ENCODE results near the gene TICRR. TPM values are rescaled to one million over a fixed set of nuclear protein-coding genes. Genes with fewer than 3 reads are reported as not detected.

TICRR gene, protein sequence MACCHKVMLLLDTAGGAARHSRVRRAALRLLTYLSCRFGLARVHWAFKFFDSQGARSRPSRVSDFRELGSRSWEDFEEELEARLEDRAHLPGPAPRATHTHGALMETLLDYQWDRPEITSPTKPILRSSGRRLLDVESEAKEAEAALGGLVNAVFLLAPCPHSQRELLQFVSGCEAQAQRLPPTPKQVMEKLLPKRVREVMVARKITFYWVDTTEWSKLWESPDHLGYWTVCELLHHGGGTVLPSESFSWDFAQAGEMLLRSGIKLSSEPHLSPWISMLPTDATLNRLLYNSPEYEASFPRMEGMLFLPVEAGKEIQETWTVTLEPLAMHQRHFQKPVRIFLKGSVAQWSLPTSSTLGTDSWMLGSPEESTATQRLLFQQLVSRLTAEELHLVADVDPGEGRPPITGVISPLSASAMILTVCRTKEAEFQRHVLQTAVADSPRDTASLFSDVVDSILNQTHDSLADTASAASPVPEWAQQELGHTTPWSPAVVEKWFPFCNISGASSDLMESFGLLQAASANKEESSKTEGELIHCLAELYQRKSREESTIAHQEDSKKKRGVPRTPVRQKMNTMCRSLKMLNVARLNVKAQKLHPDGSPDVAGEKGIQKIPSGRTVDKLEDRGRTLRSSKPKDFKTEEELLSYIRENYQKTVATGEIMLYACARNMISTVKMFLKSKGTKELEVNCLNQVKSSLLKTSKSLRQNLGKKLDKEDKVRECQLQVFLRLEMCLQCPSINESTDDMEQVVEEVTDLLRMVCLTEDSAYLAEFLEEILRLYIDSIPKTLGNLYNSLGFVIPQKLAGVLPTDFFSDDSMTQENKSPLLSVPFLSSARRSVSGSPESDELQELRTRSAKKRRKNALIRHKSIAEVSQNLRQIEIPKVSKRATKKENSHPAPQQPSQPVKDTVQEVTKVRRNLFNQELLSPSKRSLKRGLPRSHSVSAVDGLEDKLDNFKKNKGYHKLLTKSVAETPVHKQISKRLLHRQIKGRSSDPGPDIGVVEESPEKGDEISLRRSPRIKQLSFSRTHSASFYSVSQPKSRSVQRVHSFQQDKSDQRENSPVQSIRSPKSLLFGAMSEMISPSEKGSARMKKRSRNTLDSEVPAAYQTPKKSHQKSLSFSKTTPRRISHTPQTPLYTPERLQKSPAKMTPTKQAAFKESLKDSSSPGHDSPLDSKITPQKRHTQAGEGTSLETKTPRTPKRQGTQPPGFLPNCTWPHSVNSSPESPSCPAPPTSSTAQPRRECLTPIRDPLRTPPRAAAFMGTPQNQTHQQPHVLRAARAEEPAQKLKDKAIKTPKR (N-terminal part only)
- total RNA-seq (2022; extraction: Qiagen RNA extraction; ENCODE audit: low read depth), result 12.8 to 15.7 TPM (median 14.9 TPM) in 5 replicates

DNA sequence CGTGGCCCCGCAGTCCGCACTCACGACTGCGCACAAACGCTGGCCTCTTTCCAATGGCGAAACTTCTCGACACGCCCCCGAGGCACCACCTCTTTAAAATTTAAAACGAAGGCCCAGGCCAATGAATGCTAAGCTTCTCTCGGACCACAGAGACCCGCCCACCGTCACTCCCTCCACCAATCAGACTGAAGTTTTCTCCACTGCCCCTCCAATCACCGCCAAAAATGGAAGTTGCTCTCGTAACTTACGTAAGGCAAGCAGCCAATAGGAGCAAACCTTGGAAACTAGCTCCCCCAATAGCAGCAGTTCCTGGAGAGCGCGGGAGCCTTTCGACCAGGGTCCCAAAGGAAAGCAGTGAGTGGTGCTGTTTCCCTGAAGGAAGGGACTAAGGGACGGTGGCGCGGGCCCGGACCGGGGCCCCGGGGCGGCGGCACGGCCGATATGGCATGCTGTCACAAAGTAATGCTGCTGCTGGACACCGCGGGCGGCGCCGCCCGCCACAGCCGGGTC, at the start of gene TICRR:
Gene TICRR (plus strand): TSS at position 324 of the 510 bp plus-strand sequence. CDS start 118 bp downstream, at position 442.

DNA sequence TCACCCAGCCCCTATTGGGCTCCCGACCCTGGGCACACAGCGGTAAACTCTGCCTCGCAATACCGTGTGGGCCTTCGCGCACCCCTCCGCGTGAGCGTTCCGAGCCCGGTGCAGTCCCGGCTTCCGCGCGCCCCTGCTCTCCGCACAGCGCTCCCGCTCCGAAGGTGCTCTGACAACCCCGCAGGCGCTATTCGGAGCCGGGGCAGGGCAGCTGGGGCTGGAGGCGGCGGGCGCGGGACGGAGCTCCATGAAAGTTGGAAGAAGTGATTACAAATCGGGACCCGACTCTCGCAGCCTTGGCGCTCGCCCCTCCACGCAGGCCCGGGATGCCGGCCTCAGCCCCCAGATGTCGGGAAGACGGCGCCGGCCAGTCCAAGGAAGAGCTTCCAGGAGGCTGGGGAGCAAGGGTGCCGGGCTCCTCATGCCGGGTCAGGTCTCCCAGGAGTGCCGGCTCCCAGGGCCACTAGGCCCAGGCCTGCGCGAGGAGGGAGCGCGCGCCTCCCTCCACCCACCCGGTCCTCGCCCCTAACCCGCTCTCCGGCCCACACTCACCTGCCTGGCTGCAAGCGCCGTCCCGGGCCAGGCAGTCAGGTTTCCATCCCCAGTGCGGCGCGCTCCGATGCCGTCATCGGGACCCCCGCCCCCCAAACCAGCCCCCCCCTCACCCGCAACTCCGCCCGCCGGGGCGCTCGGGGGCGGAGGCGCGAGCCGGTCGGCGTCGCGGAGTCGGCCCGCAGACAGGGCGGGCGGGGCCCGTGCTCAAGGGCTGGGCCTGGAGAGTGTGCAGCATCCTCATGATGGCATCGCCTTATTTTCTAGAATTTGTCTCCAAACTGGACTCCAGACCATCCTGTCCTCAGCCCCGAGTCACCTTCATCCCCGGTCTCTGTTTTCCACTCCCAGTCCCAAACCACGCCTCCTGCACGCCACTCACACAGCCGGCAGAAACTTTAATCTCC, 79.9 kb downstream of the TICRR start, which contains the start of gene KIF7:
Gene KIF7 (minus strand): TSS at position 621 of the 959 bp plus-strand sequence. CDS start 2,537 bp downstream, outside the sequence.

Other genes starting within 250 kb of the TICRR start
- gene POLG, start 240.6 kb upstream of the TICRR start, total RNA-seq (2022; extraction: Qiagen RNA extraction; ENCODE audit: low read depth), result 42.7 to 57.4 TPM (median 46.7 TPM) in 5 replicates
- 35.4 to 44.9 TPM (median 36.0 TPM) in 5 replicates for gene RHCG, start 78.9 kb upstream of the TICRR start, total RNA-seq (2022; extraction: Qiagen RNA extraction; ENCODE audit: low read depth)
- 3.3 to 5.6 TPM (median 3.9 TPM) in 5 replicates for gene KIF7, start 80.0 kb downstream of the TICRR start, total RNA-seq (2022; extraction: Qiagen RNA extraction; ENCODE audit: low read depth)
- 0.06 to 0.11 TPM (median 0.08 TPM) in 3 of 5 replicates, not detected in the others for gene PLIN1, start 103.9 kb downstream of the TICRR start, total RNA-seq (2022; extraction: Qiagen RNA extraction; ENCODE audit: low read depth)
- gene PEX11A, start 115.3 kb downstream of the TICRR start, total RNA-seq (2022; extraction: Qiagen RNA extraction; ENCODE audit: low read depth), result 5.9 to 7.7 TPM (median 6.9 TPM) in 5 replicates
- 0.06 to 0.28 TPM (median 0.21 TPM) in 4 of 5 replicates, not detected in the other for gene WDR93, start 115.3 kb downstream of the TICRR start, total RNA-seq (2022; extraction: Qiagen RNA extraction; ENCODE audit: low read depth)
- 2.9 to 7.5 TPM (median 6.2 TPM) in 5 replicates for gene MESP1, start 175.8 kb downstream of the TICRR start, total RNA-seq (2022; extraction: Qiagen RNA extraction; ENCODE audit: low read depth)
- 0.41 to 0.73 TPM (median 0.51 TPM) in 4 of 5 replicates, not detected in the other for gene MESP2, start 200.9 kb downstream of the TICRR start, total RNA-seq (2022; extraction: Qiagen RNA extraction; ENCODE audit: low read depth)
- gene ANPEP, start 239.4 kb downstream of the TICRR start, total RNA-seq (2022; extraction: Qiagen RNA extraction; ENCODE audit: low read depth), result 27.2 to 39.1 TPM (median 35.6 TPM) in 5 replicates

Measured in A549 treated with CpdA at 1 μM for 4 hours (cell line).